Measurements from ENCODE around the gene MTOR.
A peak's percentile ranks its signal among the peaks of the same experiment; 100 is the strongest.
"Not testable (repeated sequence)": the region's sequence is repeated elsewhere in the genome, so short reads cannot be mapped to it uniquely, and the experiment has no call there.

The MTOR gene

DNA sequence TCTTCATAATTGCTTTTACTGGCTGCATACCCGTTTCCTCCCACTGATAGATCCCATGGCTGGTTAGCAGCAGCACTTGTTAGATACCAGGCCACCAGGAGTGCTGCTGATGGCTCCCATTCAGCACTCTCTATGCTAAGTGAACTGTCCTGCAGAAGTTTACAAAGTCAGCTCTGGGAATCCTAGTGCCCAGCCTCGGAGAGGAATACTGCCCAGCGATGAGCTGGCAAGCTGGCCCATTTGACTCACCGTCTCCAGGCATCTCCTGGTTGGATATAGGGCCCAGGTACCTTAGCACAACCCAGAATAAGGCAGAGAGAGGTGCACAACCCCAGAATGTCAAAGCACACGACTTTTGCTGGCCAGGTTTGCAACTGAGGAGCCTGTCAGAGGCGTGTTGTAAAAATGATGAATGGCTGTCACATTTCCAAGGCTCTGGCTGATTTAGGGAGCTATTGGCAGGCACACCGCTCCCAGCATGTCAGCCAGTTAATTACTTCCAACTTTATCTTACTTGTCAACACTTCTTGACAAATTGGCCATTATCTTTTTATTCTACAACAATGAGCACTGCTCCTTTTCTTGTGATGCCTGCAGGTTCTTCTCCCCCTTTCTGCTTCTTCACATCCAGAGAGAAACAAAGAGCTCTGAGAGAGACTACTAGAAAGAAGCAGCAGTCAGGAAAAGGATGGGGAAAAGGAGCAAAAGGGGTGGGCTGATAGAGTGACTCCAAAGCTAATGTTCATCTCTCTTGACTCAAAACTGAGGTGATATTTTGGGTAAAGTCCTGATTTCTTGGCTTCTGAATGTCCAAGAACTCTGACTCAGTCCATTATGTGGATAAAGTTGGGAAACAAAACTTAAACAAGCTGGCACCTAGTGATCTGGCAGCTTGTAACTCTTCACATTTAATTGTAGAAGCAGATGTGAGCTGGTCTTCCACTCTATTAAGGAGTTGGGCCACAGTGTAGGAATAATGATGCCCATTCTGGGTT lies 84.0 kb downstream of the MTOR start:
- peak; percentile 48 for DNase-seq

DNA sequence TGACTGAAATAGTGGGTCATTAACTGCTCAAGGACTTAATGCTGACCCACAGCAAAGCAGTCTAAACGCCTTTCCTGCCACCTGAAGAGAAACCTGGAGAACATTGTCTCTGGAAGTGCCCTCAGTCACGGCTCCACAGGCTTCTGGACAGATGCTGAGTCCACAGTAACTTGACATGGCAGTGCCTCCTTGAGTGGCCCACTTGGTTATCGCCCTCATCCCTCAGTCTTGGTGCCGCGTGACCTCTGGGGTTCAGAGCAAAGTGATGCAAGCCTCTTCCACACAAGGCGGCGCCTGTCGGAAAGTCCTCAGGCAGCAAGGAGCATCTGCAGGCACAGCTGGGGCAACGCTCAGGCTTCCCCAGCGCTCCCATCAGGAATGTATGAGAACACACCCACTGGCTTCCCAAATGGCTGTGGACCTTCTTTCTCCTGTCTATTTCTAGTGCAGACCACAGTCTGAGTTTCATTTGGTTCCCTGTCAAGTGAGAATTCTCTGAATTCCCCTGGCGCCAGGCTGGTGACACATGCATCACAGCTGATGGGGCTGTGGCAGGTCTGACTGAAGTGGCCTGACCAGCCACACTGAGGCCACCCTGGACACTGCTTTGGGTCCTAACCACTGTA lies 86.2 kb downstream of the MTOR start:
- DNase-seq: peak; percentile 83

DNA sequence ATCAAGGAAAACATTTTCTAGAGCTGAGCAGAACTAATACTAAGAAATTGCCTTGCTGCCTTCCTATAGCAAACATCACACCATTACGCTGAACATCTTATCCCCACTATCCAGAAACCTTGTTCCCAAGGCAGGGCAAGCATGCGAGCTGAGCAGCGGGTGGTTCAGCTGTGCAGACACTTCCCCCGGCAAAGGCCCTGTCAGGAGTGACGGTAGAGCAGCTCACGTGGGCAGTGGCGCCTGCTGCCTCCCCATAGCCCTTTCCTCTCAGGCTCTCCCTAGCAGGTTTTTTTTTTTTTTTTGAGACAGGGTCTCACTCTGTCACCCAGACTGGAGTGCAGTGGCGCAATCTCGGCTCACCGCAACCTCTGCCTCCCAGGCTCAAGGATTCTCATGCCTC lies 86.9 kb downstream of the MTOR start:
- DNase-seq: peak; percentile 40

DNA sequence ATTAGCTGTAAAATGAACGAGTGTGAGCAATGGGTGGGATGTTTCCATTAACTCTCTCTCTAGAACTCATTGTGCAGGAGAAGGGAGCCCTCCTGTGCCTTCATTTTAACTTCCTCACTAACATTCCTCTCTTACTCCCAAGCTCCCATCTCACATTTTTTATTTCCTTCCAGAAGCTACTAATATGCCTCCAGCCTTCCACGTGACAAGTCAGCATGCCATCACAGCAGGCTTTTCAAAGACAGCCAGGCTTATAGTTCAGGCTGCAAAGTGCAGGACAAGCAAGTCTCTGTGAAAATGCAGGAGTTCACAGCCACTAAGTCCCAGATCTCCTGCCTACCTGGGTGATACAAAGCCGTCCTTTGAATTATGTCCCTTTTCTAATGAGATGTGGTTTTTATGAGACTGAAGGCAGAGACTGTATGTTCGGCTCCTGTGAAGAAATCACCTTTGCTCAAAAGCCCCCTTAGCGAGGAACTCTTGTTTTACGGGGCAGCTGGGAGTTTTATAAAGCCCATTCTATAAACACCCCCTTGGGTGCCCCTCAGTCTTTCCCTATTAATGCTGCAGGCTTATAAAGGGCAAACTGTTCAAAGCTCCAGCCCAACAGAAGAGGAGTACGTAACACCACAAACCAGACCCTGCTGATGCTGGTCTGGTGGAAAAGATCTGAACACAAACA lies 87.9 kb downstream of the MTOR start:
- DNase-seq: peak; percentile 32

DNA sequence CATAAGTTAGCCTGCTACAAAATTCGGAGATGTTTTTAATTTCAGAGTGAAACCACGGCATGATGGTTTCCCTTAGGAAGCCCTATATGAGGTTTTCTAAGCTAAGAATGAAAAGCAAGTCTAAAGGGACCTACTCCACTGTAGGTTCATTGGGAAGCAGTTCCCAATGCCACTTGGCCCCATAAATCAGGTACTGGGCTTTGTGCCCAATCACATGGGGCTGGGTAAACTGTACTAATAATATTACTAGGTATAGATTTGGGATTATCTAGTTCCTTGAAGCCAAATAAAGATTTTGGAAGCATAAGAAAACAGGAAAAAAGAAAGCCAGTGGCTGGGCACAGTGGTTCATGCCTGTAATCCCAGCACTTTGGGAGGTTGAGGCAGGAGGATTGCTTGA lies 92.2 kb downstream of the MTOR start:
- DNase-seq: no peak

DNA sequence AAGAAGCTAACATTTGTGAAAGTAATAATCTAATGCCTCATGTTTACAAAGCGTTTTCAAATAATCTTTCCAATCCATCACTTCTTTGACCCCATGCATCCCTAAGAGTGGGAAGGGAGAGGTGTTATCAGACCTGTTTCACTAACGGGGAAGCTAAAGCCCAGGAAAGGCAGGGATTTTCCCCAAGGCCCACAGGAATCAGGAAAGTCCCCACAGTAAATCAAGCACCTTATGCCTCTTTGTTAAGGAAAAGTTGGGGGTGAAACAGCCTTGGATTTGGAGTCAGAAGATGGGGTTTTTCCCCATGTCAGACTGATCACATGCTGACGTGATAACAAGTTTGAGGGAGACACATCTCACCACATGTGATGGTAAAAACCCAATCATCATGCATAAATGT lies 93.1 kb downstream of the MTOR start:
- DNase-seq: peak; percentile 15

DNA sequence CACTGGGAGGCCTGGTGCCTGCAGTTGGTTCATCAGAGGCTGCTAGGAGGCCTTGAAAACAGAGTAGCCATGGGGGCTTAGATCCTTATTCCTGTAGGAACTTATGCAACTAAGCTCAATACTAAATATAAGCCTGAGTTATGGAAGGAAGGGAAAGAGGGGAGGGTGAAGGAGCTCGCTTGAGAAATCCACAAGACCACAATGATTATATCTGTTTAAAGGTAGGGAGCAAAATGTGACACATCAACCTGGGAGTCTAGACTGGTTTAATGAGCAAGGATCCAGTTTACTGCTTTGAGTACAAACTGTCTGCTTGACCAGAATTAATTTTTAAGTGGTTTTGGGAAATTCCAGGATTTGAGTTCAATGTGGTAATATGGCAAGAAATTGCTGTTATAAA lies 93.6 kb downstream of the MTOR start:
- peak; percentile 8 for DNase-seq

DNA sequence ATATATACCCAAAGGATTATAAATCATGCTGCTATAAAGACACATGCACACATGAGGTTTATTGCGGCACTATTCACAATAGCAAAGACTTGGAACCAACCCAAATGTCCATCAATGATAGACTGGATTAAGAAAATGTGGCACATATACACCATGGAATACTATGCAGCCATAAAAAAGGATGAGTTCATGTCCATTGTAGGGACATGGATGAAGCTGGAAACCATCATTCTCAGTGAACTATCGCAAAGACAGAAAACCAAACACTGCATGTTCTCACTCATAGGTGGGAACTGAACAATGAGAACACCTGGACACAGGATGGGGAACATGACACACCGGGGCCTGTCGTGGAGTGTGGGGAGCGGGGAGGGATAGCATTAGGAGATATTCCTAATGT lies 95.6 kb downstream of the MTOR start:
- DNase-seq: not testable (repeated sequence)

DNA sequence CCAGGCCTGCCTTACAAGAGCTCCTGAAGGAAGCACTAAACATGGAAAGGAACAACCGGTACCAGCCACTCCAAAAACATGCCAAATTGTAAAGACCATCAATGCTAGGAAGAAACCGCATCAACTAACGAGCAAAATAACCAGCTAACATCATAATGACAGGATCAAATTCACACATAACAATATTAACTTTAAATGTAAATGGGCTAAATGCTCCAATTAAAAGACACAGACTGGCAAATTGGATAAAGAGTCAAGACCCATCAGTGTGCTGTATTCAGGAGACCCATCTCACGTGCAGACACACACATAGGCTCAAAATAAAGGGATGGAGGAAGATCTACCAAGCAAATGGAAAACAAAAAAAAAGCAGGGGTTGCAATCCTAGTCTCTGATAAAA lies 99.6 kb downstream of the MTOR start:
- not testable (repeated sequence) for DNase-seq

DNA sequence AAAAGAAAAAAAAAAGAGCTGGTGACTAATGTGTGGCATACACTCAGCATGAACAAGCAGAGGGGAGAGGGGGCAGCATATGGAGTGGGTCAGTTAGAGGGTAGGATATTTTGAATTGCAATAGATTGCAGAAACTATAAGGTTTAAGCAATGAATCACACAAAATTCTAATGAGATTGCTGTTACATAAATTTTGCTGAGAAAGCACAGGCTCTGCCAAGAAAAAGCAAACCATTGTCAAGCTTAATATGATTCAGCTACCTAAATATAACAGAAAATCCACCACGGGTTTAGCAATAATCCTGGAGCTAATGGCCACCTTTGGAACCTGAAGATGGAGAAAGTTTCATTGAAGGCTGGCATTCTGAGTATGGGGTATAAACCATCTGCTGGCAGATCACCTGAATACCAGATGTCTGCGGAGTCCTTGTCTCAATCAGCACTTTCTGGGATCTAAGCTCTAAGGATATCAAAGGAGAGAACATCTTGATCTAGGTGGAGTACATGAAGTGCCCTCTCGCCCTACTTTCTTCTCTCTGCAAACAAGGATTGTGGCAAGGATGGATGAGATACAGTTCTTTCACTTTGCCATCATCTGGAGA lies 103.5 kb downstream of the MTOR start:
- DNase-seq: no peak

DNA sequence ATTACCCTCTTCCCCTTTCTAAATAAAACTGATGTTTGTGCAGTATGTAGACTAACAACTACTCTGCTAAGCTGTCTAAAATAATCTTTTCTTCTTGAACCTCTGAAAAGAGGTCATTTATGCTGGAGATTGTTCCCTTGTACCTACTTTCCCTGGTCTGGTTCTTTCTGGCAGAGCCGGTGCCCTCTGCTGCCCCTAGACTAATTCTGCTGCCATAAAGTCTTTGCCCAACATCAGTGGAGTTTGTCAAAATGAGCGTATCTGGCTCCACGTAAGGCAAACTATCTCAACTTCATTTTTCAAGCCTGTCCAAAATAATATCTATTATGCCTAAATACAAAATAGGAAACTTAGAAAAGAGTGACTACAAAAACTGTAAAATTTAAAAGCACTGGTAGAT lies 104.1 kb downstream of the MTOR start:
- DNase-seq: no peak

DNA sequence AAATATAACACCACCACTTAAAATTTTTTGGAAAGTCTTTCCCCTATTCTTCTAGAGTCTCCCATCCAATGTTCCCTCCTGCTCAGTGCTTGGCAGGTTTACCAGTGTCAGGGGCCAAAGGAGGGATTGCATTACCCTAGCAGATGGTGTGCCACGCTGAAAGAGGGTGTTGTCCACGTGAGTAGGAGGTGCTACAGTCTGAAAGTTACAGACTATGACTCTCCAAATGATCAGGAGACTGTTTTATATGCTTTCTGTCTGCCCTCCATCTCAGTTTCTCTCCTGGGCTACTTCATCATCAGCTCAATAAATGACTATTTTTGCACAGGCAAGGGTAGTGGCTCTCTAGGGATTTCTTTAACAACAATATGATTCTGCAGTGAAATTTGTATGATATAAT lies 104.5 kb downstream of the MTOR start:
- DNase-seq: no peak

DNA sequence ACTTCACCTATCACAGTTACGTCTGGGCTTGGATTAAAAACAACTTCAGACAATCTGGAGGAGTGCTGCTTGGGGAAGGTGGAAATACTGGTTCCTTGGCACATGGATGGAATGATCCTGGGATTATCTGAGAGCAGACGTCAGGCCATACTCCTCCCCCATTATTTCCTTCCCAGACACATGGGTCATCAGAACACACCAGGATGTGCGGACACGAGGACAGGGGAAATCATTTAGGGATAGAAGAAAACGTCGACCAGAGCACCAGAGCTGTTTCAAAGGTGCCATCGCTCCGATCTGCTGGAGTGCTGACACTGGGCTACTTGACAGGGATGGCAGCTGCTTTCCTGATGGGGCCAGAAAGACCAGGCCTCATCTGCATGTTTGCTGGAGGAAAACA lies 105.0 kb downstream of the MTOR start:
- DNase-seq: no peak

DNA sequence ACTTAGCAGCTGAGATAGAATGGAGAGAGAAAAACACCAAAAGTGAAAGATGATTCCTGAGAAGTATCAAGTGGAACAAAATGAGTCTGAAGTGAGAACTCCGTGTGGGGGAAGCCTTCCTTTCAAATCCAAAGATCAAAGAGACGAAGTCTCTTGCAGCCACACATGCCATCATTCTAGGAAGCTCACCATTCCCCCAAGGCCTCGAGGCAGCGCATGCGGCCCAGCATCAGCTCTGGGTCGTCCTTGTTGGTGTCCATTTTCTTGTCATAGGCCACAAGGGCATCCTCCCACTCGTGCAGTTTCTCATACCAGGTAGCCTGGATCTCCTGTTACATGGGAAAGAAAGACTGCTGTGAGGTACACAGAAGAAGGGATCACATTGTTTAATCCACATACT lies 105.4 kb downstream of the MTOR start:
- DNase-seq: no peak

DNA sequence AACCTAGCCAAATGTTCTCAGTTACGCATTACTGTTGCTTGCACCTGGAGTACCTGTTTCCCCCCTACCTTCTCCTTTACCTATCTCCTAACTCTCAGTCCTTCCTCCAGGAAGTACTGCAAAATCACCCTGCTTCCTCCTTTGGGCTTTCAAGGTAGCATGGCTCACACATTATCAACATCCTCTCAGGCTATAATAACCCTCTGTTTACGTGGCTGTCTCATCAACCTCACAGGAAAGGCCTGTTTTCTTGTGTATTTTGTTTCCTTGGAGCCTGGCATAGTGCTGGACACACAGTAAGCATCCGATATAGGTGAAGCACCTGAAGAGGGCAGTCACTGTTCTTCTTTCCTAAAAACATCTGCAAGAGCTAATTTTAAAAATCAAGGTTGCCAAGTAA lies 105.9 kb downstream of the MTOR start:
- DNase-seq: no peak

DNA sequence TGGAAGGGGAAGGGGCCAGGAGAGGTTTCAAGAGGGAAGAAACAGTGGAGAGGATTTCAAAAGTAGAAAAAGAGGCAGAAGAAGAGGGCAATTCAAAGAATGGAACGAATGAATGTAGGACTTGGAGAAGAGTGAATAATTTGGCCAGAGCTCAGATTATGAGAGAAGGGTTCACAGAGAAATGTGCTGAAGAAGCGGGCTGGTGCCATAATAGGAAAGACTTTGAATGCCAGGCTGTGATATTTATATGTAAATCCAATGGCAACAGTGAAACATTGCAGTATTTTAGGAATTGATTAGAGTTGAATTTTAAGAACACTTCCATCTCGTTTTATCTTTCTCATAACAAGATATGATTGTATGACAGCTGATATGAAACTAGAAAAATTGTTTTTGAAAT lies 109.2 kb downstream of the MTOR start:
- no peak for DNase-seq

DNA sequence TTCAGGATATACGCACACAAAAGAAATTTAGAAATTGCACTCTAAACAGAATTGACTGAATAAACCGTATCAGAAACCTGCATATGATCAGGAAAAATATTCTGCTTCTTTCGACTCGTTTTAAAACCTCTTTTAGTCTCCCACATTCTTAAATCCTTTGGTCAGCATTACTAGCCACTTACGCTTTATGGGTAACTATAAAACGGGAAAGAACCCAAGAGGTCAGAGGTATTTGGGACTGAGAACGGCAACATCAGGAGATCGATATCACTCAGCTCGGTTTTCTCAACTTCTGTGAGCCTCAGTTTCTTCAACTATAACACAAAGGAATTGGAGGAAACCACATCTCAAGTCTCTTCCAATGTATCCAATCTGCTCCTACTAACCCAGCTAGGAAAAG lies 109.6 kb downstream of the MTOR start:
- no peak for DNase-seq

DNA sequence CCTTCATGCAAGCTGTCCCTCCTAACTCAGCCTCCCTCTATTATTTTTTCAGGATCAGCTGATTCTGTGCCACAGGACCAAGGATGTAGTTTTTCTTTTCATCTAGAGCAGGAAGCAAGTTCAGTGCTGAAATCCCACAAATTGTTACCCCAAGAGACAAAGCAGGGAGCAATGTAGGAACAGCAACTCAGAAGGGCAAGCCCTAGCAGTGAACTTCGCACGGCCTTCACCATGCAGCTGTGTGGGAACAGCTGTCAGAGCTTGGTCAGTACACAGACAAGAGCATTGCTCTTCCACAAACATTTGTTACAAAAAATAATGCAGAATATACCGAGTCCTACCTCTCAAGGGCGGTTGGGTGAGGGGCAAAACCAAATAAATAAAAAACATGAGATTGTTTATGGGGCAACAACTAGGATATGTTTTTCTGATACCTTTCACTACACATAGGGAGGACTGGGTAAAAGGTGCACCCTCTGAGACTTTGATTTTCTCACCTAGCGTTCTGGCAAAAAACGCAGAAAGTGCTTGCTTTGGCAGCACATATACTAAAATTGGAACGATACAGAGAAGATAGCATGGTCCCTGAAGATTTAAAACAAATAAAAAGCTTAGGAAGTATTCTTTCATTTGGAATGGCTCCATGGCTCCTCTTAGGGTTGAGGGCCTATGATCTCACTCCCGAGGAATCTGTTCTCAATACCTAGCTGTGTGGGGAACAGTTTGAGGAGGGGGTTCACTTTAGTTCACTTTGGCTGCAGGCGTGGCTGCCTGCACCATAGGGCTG lies 110.3 kb downstream of the MTOR start:
- no peak for DNase-seq

DNA sequence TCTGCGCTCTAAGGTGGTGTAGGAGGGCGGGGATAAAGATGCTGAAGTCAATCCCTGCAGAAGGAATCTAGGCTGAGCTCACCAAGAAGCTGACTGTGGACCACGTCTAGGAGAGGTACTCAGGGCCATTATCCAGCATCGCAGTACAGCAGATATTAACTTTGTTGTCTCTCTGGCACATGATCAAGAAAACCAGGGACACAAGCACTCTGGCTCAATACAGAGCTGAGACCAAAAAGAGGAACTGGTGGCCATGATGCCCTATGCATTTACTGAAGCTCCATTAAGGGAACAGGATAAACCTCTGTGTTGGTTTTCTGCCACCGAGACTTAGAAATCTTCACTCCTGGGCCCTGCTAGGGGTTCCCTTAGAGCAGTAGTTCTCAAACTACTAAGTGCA lies 111.2 kb downstream of the MTOR start:
- no peak for DNase-seq

DNA sequence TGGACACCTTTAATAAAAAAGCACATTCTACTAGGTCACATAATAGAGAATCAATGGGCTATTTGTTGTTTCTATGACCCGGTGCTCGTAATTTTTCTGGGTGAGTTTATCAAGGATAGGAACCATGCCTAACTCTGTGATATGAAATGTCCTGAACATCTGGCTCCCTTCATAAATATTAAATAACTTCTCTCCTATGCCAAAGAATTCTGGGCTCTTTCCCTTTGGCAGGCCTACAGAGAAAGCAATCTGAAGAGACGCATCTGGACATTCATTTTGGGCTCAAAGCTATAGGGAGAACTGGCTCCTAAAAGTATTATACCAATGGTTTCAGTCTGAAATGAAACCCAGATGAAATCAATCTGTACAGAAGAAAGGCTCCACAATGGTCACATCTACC lies 112.0 kb downstream of the MTOR start:
- no peak for DNase-seq

DNA sequence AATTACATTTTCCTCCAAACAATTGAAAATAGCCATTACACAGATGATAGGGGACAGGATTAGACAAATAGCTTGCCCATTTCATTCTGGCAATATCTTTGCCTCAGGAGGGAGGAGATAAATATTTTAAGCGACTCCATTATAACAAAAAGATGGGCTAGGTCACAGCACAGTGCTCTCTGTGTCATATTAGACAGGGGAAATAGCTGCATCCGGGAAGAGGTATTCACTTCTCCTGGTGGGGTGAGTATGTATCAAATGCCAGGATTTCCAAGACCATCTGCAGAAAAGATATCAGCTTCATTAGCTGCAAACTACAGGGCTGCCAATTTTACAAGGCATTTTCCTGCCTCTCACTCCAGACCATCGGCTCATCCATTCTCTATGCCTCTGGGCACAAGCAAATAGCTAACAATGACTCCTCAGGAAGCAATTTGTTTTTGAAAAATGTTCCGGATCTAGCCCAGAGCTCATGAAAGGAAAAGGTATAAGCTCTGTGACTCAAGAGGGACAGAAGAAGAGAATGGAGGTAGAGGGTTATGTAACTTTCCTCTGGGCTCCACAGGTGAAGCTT lies 115.1 kb downstream of the MTOR start:
- DNase-seq: peak; percentile 59

DNA sequence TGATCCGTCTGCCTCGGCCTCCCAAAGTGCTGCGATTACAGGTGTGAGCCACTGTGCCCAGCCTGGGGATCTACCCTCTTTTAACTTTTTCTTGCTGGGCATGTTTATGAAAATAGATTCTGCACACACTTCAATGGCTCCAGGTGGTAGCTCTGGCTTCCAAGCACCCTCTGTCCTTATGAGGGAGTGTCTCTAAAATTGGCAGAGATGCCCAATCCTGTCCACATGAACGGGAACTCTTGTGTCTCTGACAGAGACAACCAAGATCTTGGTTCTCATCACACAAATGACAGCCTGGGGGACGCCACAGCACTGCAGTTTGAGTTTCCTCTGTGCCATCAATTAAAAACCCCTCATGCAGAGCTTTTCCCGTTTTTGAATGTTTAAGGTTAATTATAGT lies 116.6 kb downstream of the MTOR start:
- no peak for DNase-seq
